Measurements from ENCODE around the gene EARS2. TPM values are rescaled to one million over a fixed set of nuclear protein-coding genes. Genes with fewer than 3 reads are reported as not detected.
"Not testable (repeated sequence)": the region's sequence is repeated elsewhere in the genome, so short reads cannot be mapped to it uniquely, and the experiment has no call there.

The EARS2 gene
- total and polyA plus RNA-seq, 9 donors, result 13.1 to 20.7 (median 17.9) TPM

DNA sequence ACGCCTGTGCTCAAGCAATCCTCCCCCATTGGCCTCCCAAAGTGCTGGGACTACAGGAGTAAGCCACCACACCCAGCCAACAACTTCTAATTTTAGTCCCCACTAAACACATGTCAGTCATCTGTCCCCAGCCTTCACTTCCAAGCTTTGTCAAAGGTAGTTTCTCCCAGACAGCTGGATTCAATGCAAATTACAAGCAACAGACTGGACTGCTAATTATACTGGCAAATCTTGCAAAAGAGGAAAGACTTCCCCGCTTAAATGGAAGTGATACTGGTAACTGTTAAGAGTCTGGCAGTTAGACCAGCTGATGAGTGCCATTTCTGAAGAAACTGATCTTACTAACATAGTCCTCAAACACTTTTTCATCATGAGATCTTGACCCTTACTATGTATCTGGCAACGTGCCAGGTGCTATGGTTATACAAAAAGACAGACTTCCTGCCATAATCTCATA is 38.7 kb downstream of the EARS2 start:
- Histone ChIP-seq H3K4me3 (ENCODE audit: low read length) (no peak overlapping the region), H3K9me3 (replicated peaks; ENCODE audit: control insufficient read depth, low read depth, low read length) (no peaks in the 10 kb centered on the region), H3K36me3 (ENCODE audit: control insufficient read depth, insufficient read depth, low read length) (peaks cover 28% of the 10 kb centered on the region), H3K4me1 (ENCODE audit: control insufficient read depth, insufficient read depth, low read length) (peaks cover 4% of the 10 kb centered on the region), H3K27me3 (ENCODE audit: control insufficient read depth, insufficient read depth, low read length) (no peaks in the 10 kb centered on the region), H3K27ac (ENCODE audit: low read length) (no peak overlapping the region)
- peak; percentile 33 for DNase-seq
- WGBS (ENCODE audit: insufficient coverage), result no CpG with 5 or more reads among the region's 3 CpGs

DNA sequence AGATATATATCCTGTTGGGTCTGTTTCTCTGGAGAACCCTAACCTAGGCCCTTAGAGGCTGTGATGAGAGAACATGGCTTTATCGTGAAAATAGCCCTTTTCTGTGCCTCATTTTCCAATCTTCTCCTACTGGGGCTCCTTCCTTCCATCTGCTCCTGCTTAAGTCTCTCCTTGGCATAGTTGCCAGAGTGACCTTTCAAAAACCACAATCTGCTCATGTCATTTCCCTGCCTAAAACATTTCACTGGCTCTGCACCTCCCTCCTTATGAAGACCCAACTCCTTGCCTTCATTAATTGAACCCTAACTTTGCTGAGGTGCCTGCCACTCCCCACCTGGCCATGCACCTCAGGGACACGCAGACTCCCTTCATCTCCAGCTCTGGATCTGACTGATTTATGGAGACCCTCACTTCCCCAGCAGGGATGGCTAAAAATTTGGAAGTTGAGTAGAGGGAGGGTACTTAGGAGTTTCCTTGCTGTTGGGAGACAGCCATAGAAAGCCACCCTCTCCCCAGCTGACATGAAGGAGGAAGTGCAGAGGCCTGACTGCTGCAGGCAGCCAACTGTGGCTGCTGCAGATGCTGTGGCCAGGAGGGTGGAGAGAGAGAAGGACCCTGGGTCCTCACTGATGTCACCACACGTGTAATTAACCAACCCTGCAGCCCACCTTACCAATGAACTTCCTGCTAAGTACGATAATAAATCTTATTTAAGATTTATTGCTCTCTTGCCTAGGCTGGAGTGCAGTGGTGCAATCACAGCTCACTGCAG is 40.6 kb downstream of the EARS2 start:
- no peaks in the 10 kb centered on the region for H3K9me3 ChIP-seq (replicated peaks; ENCODE audit: control insufficient read depth, low read depth, low read length)
- H3K4me1 ChIP-seq (ENCODE audit: control insufficient read depth, insufficient read depth, low read length), result peaks cover 4% of the 10 kb centered on the region
- H3K27ac ChIP-seq (ENCODE audit: low read length), result no peak overlapping the region
- DNase-seq, result no peak
- no peaks in the 10 kb centered on the region for H3K27me3 ChIP-seq (ENCODE audit: control insufficient read depth, insufficient read depth, low read length)
- H3K4me3 ChIP-seq (ENCODE audit: low read length), result no peak overlapping the region
- H3K36me3 ChIP-seq (ENCODE audit: control insufficient read depth, insufficient read depth, low read length), result peaks cover 18% of the 10 kb centered on the region
- WGBS (ENCODE audit: insufficient coverage), result 80% methylated on average over 2 of the region's 4 CpGs

- H3K4me3 ChIP-seq (ENCODE audit: low read length), result no peak overlapping the region
- H3K4me1 ChIP-seq (ENCODE audit: control insufficient read depth, insufficient read depth, low read length), result peaks cover 4% of the 10 kb centered on the region
- H3K27ac ChIP-seq (ENCODE audit: low read length), result no peak overlapping the region
- peaks cover 18% of the 10 kb centered on the region for H3K36me3 ChIP-seq (ENCODE audit: control insufficient read depth, insufficient read depth, low read length)
- no peaks in the 10 kb centered on the region for H3K9me3 ChIP-seq (replicated peaks; ENCODE audit: control insufficient read depth, low read depth, low read length)
- no peaks in the 10 kb centered on the region for H3K27me3 ChIP-seq (ENCODE audit: control insufficient read depth, insufficient read depth, low read length)
- DNase-seq, result no peak
- WGBS (ENCODE audit: insufficient coverage), result no CpG with 5 or more reads among the region's 5 CpGs
Observed at GRCh38 chr16:23515881-23516280, 41.3 kb downstream of the EARS2 start.

GRCh38 chr16:23514381-23515152 is 42.6 kb downstream of the EARS2 start:
- no peak for DNase-seq
- H3K36me3 ChIP-seq (ENCODE audit: control insufficient read depth, insufficient read depth, low read length), result peaks cover 18% of the 10 kb centered on the region
- no peak overlapping the region for H3K27ac ChIP-seq (ENCODE audit: low read length)
- peaks cover 4% of the 10 kb centered on the region for H3K4me1 ChIP-seq (ENCODE audit: control insufficient read depth, insufficient read depth, low read length)
- H3K27me3 ChIP-seq (ENCODE audit: control insufficient read depth, insufficient read depth, low read length), result no peaks in the 10 kb centered on the region
- H3K9me3 ChIP-seq (replicated peaks; ENCODE audit: control insufficient read depth, low read depth, low read length), result no peaks in the 10 kb centered on the region
- H3K4me3 ChIP-seq (ENCODE audit: low read length), result no peak overlapping the region
- WGBS (ENCODE audit: insufficient coverage), result 73% methylated on average over 2 of the region's 7 CpGs

DNA sequence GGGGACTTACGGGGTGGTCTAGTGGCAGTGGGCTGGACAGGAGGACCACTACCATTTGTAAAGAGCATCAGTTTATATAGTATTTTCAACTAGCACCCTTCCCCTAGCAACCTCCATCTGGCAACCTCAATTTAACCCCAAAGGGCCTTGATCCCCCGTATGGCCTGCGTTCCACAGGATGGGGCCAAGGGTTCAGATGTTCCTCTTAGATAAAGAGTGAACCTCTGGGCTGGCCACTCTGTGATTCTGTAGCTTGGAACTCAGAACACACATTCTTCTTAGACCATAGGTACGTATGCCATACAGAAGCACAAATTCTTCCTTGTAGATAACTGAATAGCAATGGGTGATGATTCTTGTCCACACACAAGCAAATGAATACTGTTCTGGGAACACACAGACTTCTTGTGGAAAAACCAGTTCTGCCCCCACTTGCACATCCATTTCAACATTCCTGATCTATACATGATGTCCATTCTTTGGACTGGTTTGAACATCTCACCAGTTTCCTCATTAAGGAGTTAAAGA is 44.9 kb downstream of the EARS2 start:
- H3K27me3 ChIP-seq (ENCODE audit: control insufficient read depth, insufficient read depth, low read length), result no peaks in the 10 kb centered on the region
- H3K4me1 ChIP-seq (ENCODE audit: control insufficient read depth, insufficient read depth, low read length), result peaks cover 13% of the 10 kb centered on the region
- no peak for DNase-seq
- no peaks in the 10 kb centered on the region for H3K9me3 ChIP-seq (replicated peaks; ENCODE audit: control insufficient read depth, low read depth, low read length)
- H3K36me3 ChIP-seq (ENCODE audit: control insufficient read depth, insufficient read depth, low read length), result peaks cover 12% of the 10 kb centered on the region
- no peak overlapping the region for H3K4me3 ChIP-seq (ENCODE audit: low read length)
- WGBS (ENCODE audit: insufficient coverage), result no CpG with 5 or more reads among the region's 4 CpGs
- H3K27ac ChIP-seq (ENCODE audit: low read length), result no peak overlapping the region

GRCh38 chr16:23511731-23512130 is 45.4 kb downstream of the EARS2 start:
- Histone ChIP-seq H3K36me3 (ENCODE audit: control insufficient read depth, insufficient read depth, low read length) (peaks cover 12% of the 10 kb centered on the region), H3K27ac (ENCODE audit: low read length) (no peak overlapping the region), H3K27me3 (ENCODE audit: control insufficient read depth, insufficient read depth, low read length) (no peaks in the 10 kb centered on the region), H3K4me1 (ENCODE audit: control insufficient read depth, insufficient read depth, low read length) (peaks cover 13% of the 10 kb centered on the region), H3K9me3 (replicated peaks; ENCODE audit: control insufficient read depth, low read depth, low read length) (no peaks in the 10 kb centered on the region), H3K4me3 (ENCODE audit: low read length) (no peak overlapping the region)
- WGBS (ENCODE audit: insufficient coverage), result no CpG with 5 or more reads among the region's 7 CpGs
- DNase-seq, result no peak

DNA sequence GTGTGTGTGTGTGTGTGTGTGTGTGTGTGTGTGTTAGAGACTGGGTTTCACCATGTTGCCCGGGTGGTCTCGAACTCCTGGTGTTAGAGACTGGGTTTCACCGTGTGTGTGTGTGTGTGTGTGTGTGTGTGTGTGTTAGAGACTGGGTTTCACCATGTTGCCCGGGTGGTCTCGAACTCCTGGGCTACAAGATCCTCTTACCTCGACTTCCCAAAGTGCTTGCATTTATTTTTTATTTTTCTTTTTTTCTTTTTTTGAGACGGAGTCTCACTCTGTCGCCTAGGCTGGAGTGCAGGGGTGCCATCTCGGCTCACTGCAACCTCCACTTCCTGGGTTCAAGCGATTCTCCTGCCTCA is 46.3 kb downstream of the EARS2 start:
- not testable (repeated sequence) for DNase-seq; H3K9me3 ChIP-seq (replicated peaks; ENCODE audit: control insufficient read depth, low read depth, low read length); H3K27me3 ChIP-seq (ENCODE audit: control insufficient read depth, insufficient read depth, low read length)
- Histone ChIP-seq H3K4me1 (ENCODE audit: control insufficient read depth, insufficient read depth, low read length) (peaks cover 18% of the 10 kb centered on the region), H3K4me3 (ENCODE audit: low read length) (peak overlapping the region; percentile 56), H3K27ac (ENCODE audit: low read length) (peak overlapping the region; percentile 69), H3K36me3 (ENCODE audit: control insufficient read depth, insufficient read depth, low read length) (peaks cover 12% of the 10 kb centered on the region)
- 57% methylated on average over 4 of the region's 10 CpGs for WGBS (ENCODE audit: insufficient coverage)

- DNase-seq, result peak; percentile 93
- H3K36me3 ChIP-seq (ENCODE audit: control insufficient read depth, insufficient read depth, low read length), result peaks cover 12% of the 10 kb centered on the region
- peak within 1 kb of the TSS; percentile 69 for H3K27ac ChIP-seq (ENCODE audit: low read length)
- WGBS (ENCODE audit: insufficient coverage), result under 1% methylated on average over 56 of the region's 71 CpGs
- H3K4me1 ChIP-seq (ENCODE audit: control insufficient read depth, insufficient read depth, low read length), result peaks cover 22% of the 10 kb centered on the region
- H3K27me3 ChIP-seq (ENCODE audit: control insufficient read depth, insufficient read depth, low read length), result no peaks in the 10 kb centered on the region
- no peaks in the 10 kb centered on the region for H3K9me3 ChIP-seq (replicated peaks; ENCODE audit: control insufficient read depth, low read depth, low read length)
- peak within 1 kb of the TSS; percentile 56 for H3K4me3 ChIP-seq (ENCODE audit: low read length)
Observed at GRCh38 chr16:23510164-23510914, 46.8 kb downstream of the EARS2 start, which contains the start of gene GGA2. Gene GGA2 (minus strand): TSS chr16:23510494. CDS start chr16:23510411, 83 bp downstream.

- peaks cover 11% of the 10 kb centered on the region for H3K36me3 ChIP-seq (ENCODE audit: control insufficient read depth, insufficient read depth, low read length)
- H3K9me3 ChIP-seq (replicated peaks; ENCODE audit: control insufficient read depth, low read depth, low read length), result no peaks in the 10 kb centered on the region
- DNase-seq, result peak; percentile 75
- WGBS (ENCODE audit: insufficient coverage), result 0% methylated on average over 5 of the region's 17 CpGs
- H3K4me3 ChIP-seq (ENCODE audit: low read length), result peak overlapping the region; percentile 56
- H3K27me3 ChIP-seq (ENCODE audit: control insufficient read depth, insufficient read depth, low read length), result no peaks in the 10 kb centered on the region
- peak overlapping the region; percentile 62 for H3K27ac ChIP-seq (ENCODE audit: low read length)
- peaks cover 28% of the 10 kb centered on the region for H3K4me1 ChIP-seq (ENCODE audit: control insufficient read depth, insufficient read depth, low read length)
Observed at GRCh38 chr16:23509782-23510163, 47.4 kb downstream of the EARS2 start.

DNA sequence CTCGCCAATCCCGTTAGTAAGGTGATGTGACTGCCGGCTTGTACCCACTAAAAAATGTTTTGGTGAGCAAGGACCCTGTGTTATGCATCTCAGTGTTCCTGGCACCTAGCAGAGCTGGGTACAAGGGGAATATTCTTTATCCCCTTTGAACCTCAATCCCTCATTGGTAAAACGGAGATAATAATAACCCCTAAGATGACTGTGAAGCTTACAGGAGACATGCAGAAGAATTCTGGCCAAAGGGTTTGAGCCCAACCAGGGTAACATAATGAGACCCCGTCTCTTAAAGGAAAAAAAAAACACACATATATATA is 47.8 kb downstream of the EARS2 start:
- Histone ChIP-seq H3K27ac (ENCODE audit: low read length) (peak overlapping the region; percentile 62), H3K9me3 (replicated peaks; ENCODE audit: control insufficient read depth, low read depth, low read length) (no peaks in the 10 kb centered on the region), H3K4me3 (ENCODE audit: low read length) (peak overlapping the region; percentile 56), H3K4me1 (ENCODE audit: control insufficient read depth, insufficient read depth, low read length) (peaks cover 32% of the 10 kb centered on the region), H3K36me3 (ENCODE audit: control insufficient read depth, insufficient read depth, low read length) (peaks cover 8% of the 10 kb centered on the region), H3K27me3 (ENCODE audit: control insufficient read depth, insufficient read depth, low read length) (no peaks in the 10 kb centered on the region)
- WGBS (ENCODE audit: insufficient coverage), result 0% methylated on average over 3 of the region's 5 CpGs
- no peak for DNase-seq

Measured in muscle of leg (tissue), 11 donors.